A549 (cell line): ENCODE results near the gene GMEB2. TPM values are rescaled to one million over a fixed set of nuclear protein-coding genes. Genes with fewer than 3 reads are reported as not detected.
"Not testable (repeated sequence)": the region's sequence is repeated elsewhere in the genome, so short reads cannot be mapped to it uniquely, and the experiment has no call there.

Source experiments
- ATAC-seq, 2 experiments: fragments of 200-7000 bp in 1 of 2; fragments of >200 bp in 1 of 2; cut with Nextera tagmentation in 1 of 2; cut with Tn5 transposase in 1 of 2; 3 replicates each; pipeline versions ENCODE4 v1.8.0 to v1.9.1; 2018 to 2020; ENCODE audit warnings: mild to moderate bottlenecking in 1 of 2, moderate library complexity in 1 of 2
- CTCF ChIA-PET: fragments of 300-600 bp; sonication (Branson Sonifier 250); formaldehyde crosslinking; extraction: SDS; loops from one replicate; lab custom pipeline; 2021; ENCODE audit warnings: antibody characterized with exemption, inconsistent platforms; lab: Yijun Ruan, JAX
- POLR2A ChIA-PET: fragments of 350-600 bp; formaldehyde crosslinking; extraction: SDS; loops from one replicate; lab custom pipeline; 2021; ENCODE audit warnings: antibody characterized with exemption, inconsistent platforms; lab: Yijun Ruan, JAX
- DNase-seq, 2 experiments: peaks; one replicate each; pipeline versions ENCODE4 v3.0.0 to v3.0.0-alpha.2; 2011 to 2016; ENCODE audit warnings: low read depth in 1 of 2, low spot score in 1 of 2
- FAIRE-seq: peaks from 2 replicates; lab custom pipeline; 2011; peaks lifted over from hg19 to GRCh38; lab: Jason Lieb, UNC
- H3K27ac ChIP-seq, 2 experiments: fragments of >200 bp; sonication (Bioruptor Twin); formaldehyde crosslinking; 3 replicates each; pipeline ENCODE4 v1.5.1; 2016 to 2017
- H3K4me1 ChIP-seq: fragments of >200 bp; sonication (Bioruptor Twin); formaldehyde crosslinking; 3 replicates; pipeline ENCODE4 v1.6.1; 2016
- H3K4me2 ChIP-seq: fragments of >200 bp; sonication (Bioruptor Twin); formaldehyde crosslinking; 3 replicates; pipeline ENCODE4 v1.6.1; 2016
- H3K4me3 ChIP-seq: fragments of >200 bp; sonication (Bioruptor Twin); formaldehyde crosslinking; 3 replicates; pipeline ENCODE4 v1.5.1; 2016
- H3K9me3 ChIP-seq: fragments of >200 bp; sonication (Bioruptor Twin); formaldehyde crosslinking; 3 replicates; pipeline ENCODE4 v1.6.1; 2016
- ATOH8 ChIP-seq: fragments of 250-450 bp; sonication (Bioruptor Pico); IDR thresholded peaks from 2 replicates; pipeline ENCODE4 v1.5.0; 2020; ENCODE audit warnings: low read depth, mild to moderate bottlenecking, moderate library complexity
- BCL3 ChIP-seq: fragments of >200 bp; sonication (Bioruptor Twin); formaldehyde crosslinking; IDR thresholded peaks from 3 replicates; pipeline ENCODE4 v1.6.1; 2016
- CEBPB ChIP-seq, 2 experiments: fragments of >200 bp in 1 of 2; sonication (Bioruptor Twin) in 1 of 2; formaldehyde crosslinking in 1 of 2; IDR thresholded peaks; 2 replicates each; pipeline ENCODE4 v1.6.1; 2012 to 2016
- CHD2 ChIP-seq: fragments of 150-350 bp; IDR thresholded peaks from 2 replicates; pipeline ENCODE4 v1.6.1; 2014; ENCODE audit warnings: low read length; ENCODE audit not compliant: partially characterized antibody
- CHD4 ChIP-seq: fragments of 200-600 bp; sonication (generic); IDR thresholded peaks from 2 replicates; pipeline ENCODE4 v1.6.1; 2016; ENCODE audit warnings: antibody characterized with exemption, mild to moderate bottlenecking, borderline replicate concordance
- EHF ChIP-seq: fragments of 250-450 bp; sonication (Bioruptor Pico); IDR thresholded peaks from 2 replicates; pipeline ENCODE4 v1.5.0; 2020; ENCODE audit warnings: mild to moderate bottlenecking
- FOSL2 ChIP-seq, 2 experiments: fragments of 450-650 bp in 1 of 2; fragments of >200 bp in 1 of 2; sonication (Bioruptor Twin) in 1 of 2; formaldehyde crosslinking; IDR thresholded peaks; 2 replicates each; pipeline versions ENCODE4 v1.5.0 to v1.6.1; 2016 to 2020; ENCODE audit warnings: mild to moderate bottlenecking in 1 of 2, moderate library complexity in 1 of 2
- HES2 ChIP-seq: fragments of >200 bp; sonication (Bioruptor Twin); formaldehyde crosslinking; IDR thresholded peaks from 2 replicates; pipeline ENCODE4 v1.6.1; 2016
- HEYL ChIP-seq: fragments of 250-450 bp; sonication (Bioruptor Pico); IDR thresholded peaks from 2 replicates; pipeline ENCODE4 v1.8.0; 2021; ENCODE audit warnings: mild to moderate bottlenecking, moderate library complexity
- KDM1A ChIP-seq: fragments of 200-600 bp; sonication (generic); IDR thresholded peaks from 2 replicates; pipeline ENCODE4 v1.6.1; 2016; ENCODE audit warnings: low read depth, mild to moderate bottlenecking
- MAX ChIP-seq: IDR thresholded peaks from 2 replicates; pipeline ENCODE4 v1.6.1; 2012
- MYC ChIP-seq: IDR thresholded peaks from 2 replicates; pipeline ENCODE4 v1.6.1; 2012; ENCODE audit warnings: mild to moderate bottlenecking, inconsistent platforms, low read length, improper control_type of control experiment, borderline replicate concordance
- PBX3 ChIP-seq: IDR thresholded peaks from 2 replicates; pipeline ENCODE4 v1.6.1; 2012
- POLR2AphosphoS2 ChIP-seq: conservative IDR thresholded peaks from 2 replicates; pipeline ENCODE4 v1.6.1; 2012; ENCODE audit warnings: low read length, improper control_type of control experiment, inconsistent platforms
- RAD21 ChIP-seq, 2 experiments: fragments of >200 bp in 1 of 2; sonication (Bioruptor Twin) in 1 of 2; formaldehyde crosslinking in 1 of 2; IDR thresholded peaks in 1 of 2; conservative IDR thresholded peaks in 1 of 2; 2 replicates in 1 of 2; 3 replicates in 1 of 2; pipeline ENCODE4 v1.6.1; 2012 to 2018; ENCODE audit warnings: inconsistent platforms in 1 of 2
- RARB ChIP-seq: fragments of 250-450 bp; sonication (Bioruptor Pico); IDR thresholded peaks from 2 replicates; pipeline ENCODE4 v1.8.0; 2021; ENCODE audit warnings: mild to moderate bottlenecking, moderate library complexity
- REST ChIP-seq: fragments of 200-600 bp; sonication (generic); IDR thresholded peaks from 2 replicates; pipeline ENCODE4 v1.6.1; 2016; ENCODE audit warnings: antibody characterized with exemption, mild to moderate bottlenecking, moderate library complexity
- SREBF2 ChIP-seq: fragments of 450-650 bp; IDR thresholded peaks from 2 replicates; pipeline ENCODE4 v1.6.1; 2014; ENCODE audit warnings: mild to moderate bottlenecking, moderate library complexity
- TFCP2L1 ChIP-seq: fragments of 250-450 bp; sonication (Bioruptor Pico); IDR thresholded peaks from 2 replicates; pipeline ENCODE4 v1.5.0; 2021; ENCODE audit warnings: mild to moderate bottlenecking
- ZC3H11A ChIP-seq: fragments of 450-650 bp; IDR thresholded peaks from 2 replicates; pipeline ENCODE4 v1.6.1; 2014; ENCODE audit warnings: antibody characterized with exemption, mild to moderate bottlenecking
- ZSCAN20 ChIP-seq: fragments of 250-450 bp; sonication (Bioruptor Pico); IDR thresholded peaks from 2 replicates; pipeline ENCODE4 v1.8.0; 2022; ENCODE audit warnings: mild to moderate bottlenecking, moderate library complexity
- WGBS: methylation state at CpG from one replicate; pipeline ENCODE4 v1.1.6; 2017; ENCODE audit errors: missing lambda C conversion rate; 5-methylcytosine and 5-hydroxymethylcytosine counted together
- polyA plus RNA-seq, 4 experiments: library from polyadenylated mRNA; depleted of rRNA in 3 of 4; stranded (reverse); fragments of >200 nt; fragmentation: RNase III in 1 of 4; extraction: RNeasy Plus Mini Kit Qiagen cat#74134 plus additional on column Dnase treatment in 1 of 4; gene quantifications; 2 replicates in 3 of 4; 3 replicates in 1 of 4; pipeline ENCODE4 v1.2.3, GENCODE V29; 2011 to 2017

The GMEB2 gene
- polyA plus RNA-seq, 2 of the 4 experiments (the other 2 are of a cell fraction), result 6.5 to 6.8 TPM

- no peak for TF ChIP-seq MAX
- TF ChIP-seq, all 56 proteins: peak for 0
- H3K27ac ChIP-seq, result no peak overlapping the region
- no peaks in the 10 kb centered on the region for H3K9me3 ChIP-seq
- ChIA-PET CTCF (interaction anchor here (2.7 kb wide), 1 partner anchor 136 kb away, joined by 11 read pairs; the partner anchor contains the start of gene PTK6), POLR2A (interaction anchor here (0.6 kb wide), 1 partner anchor 8 kb away, joined by 3 read pairs; no protein-coding TSS in a partner anchor)
- DNase-seq, result no peak
- no peak overlapping the region for H3K4me2 ChIP-seq
- ATAC-seq, result no peak
- WGBS, result 97% methylated on average over 8 of the region's 14 CpGs
- no peak overlapping the region for H3K4me3 ChIP-seq
- no peak for FAIRE-seq
- no peaks in the 10 kb centered on the region for H3K4me1 ChIP-seq
Measured at GRCh38 chr20:63673951-63674350, 47.0 kb upstream of the GMEB2 start.

- ChIA-PET POLR2A (no interaction called here), CTCF (interaction anchor here (0.6 to 2.7 kb wide), 4 partner anchors 9 to 135 kb away, joined by 3 to 11 read pairs (median 4); partner anchors contain the start of gene PTK6)
Measured at GRCh38 chr20:63672666-63673065, 45.8 kb upstream of the GMEB2 start.

GRCh38 chr20:63671695-63672094 is 44.8 kb upstream of the GMEB2 start:
- DNase-seq, H3K4me2 ChIP-seq, H3K4me3 ChIP-seq, ATAC-seq, H3K9me3 ChIP-seq, H3K4me1 ChIP-seq, H3K27ac ChIP-seq, FAIRE-seq, POLR2A ChIA-PET: not testable (repeated sequence)
- CTCF ChIA-PET, result interaction anchor here (0.6 to 1.7 kb wide), 3 partner anchors 10 to 114 kb away, joined by 3 to 4 read pairs (median 3); no protein-coding TSS in a partner anchor
- WGBS, result 91% methylated on average over 12 of the region's 12 CpGs

More at GRCh38 chr20:63672666-63673065, 45.8 kb upstream of the GMEB2 start:
- Histone ChIP-seq H3K27ac (no peak overlapping the region), H3K4me1 (no peaks in the 10 kb centered on the region), H3K4me2 (no peak overlapping the region), H3K9me3 (no peaks in the 10 kb centered on the region), H3K4me3 (no peak overlapping the region)
- TF ChIP-seq ATOH8 (no peak), EHF (CRISPR knock-in tag) (no peak), KDM1A (no peak), TFCP2L1 (no peak), MYC (no peak), REST (no peak)
- WGBS, result 87% methylated on average over 6 of the region's 10 CpGs
- DNase-seq, result no peak
- no peak for FAIRE-seq
- no peak; a peak in 1 of 6 replicates for ATAC-seq

- 95% methylated on average over 11 of the region's 11 CpGs for WGBS
- ChIA-PET POLR2A (no interaction called here), CTCF (interaction anchor here (1.0 to 1.9 kb wide), 3 partner anchors 14 to 130 kb away, joined by 3 to 7 read pairs (median 6); partner anchors contain the start of gene PTK6)
- no peak for ATAC-seq
- Histone ChIP-seq H3K9me3 (no peaks in the 10 kb centered on the region), H3K4me2 (no peak overlapping the region), H3K27ac (no peak overlapping the region), H3K4me3 (no peak overlapping the region), H3K4me1 (no peaks in the 10 kb centered on the region)
- DNase-seq, result no peak
- no peak for FAIRE-seq
- TF ChIP-seq MAX (no peak), TFCP2L1 (no peak), FOSL2 (IDR thresholded peaks at IDR 0.05) (no peak), FOSL2 (CRISPR knock-in tag; IDR thresholded peaks at IDR 0.05) (no peak), CHD2 (no peak), HEYL (CRISPR knock-in tag) (no peak), ZSCAN20 (no peak), RAD21 (conservative IDR thresholded peaks at IDR 0.05 in 1 of 2, IDR thresholded peaks at IDR 0.05 in 1 of 2) (no peak), POLR2AphosphoS2 (no peak), BCL3 (no peak), CEBPB (IDR thresholded peaks at IDR 0.05) (no peak), ZC3H11A (no peak), PBX3 (no peak), KDM1A (no peak), CHD4 (no peak), HES2 (no peak), SREBF2 (no peak), RARB (CRISPR knock-in tag) (no peak)
Measured at GRCh38 chr20:63668351-63668750, 41.5 kb upstream of the GMEB2 start.
